Activated CD8-positive, alpha-beta T cell treated with anti-CD3 and anti-CD28 coated beads, Interleukin-2, amount 10 ng/mL, durations not matched to agents 7 days and 5 days (primary cell): ENCODE data around the gene SKIL. TPM values are rescaled to one million over a fixed set of nuclear protein-coding genes. Genes with fewer than 3 reads are reported as not detected.
"Not testable (repeated sequence)": the region's sequence is repeated elsewhere in the genome, so short reads cannot be mapped to it uniquely, and the experiment has no call there.

Source experiments
- ATAC-seq: fragments of 150-1000 bp; cut with Tn5 transposase; one replicate; pipeline ENCODE4 v1.10.0; 2021; ENCODE audit warnings: moderate library complexity
- CTCF ChIA-PET: fragments of 350-600 bp; sonication (Branson Sonifier 250); formaldehyde crosslinking; loops from one replicate; lab custom pipeline; 2021; ENCODE audit warnings: antibody characterized with exemption; lab: Charles Lee
- POLR2A ChIA-PET: fragments of 350-600 bp; sonication (Branson Sonifier 250); formaldehyde crosslinking; loops from one replicate; lab custom pipeline; 2021; ENCODE audit warnings: antibody characterized with exemption; lab: Charles Lee
- DNase-seq: peaks from one replicate; pipeline ENCODE4 v3.0.0-alpha.2; 2020
- H3K27ac Mint-ChIP-seq: one replicate; pipeline ENCODE4 v1.8.0; 2021; ENCODE audit warnings: mild to moderate bottlenecking, mixed read lengths
- H3K27me3 Mint-ChIP-seq: one replicate; pipeline ENCODE4 v1.8.0; 2021; ENCODE audit warnings: low read depth, mixed read lengths
- H3K36me3 Mint-ChIP-seq: one replicate; pipeline ENCODE4 v1.8.0; 2021; ENCODE audit warnings: low read depth, mixed read lengths
- H3K4me1 Mint-ChIP-seq: one replicate; pipeline ENCODE4 v1.8.0; 2021; ENCODE audit warnings: low read depth, mixed read lengths
- H3K4me3 Mint-ChIP-seq: one replicate; pipeline ENCODE4 v1.8.0; 2021; ENCODE audit warnings: mild to moderate bottlenecking, mixed read lengths
- H3K9me3 Mint-ChIP-seq: one replicate; pipeline ENCODE4 v1.8.0; 2022; ENCODE audit warnings: mixed read lengths; ENCODE audit not compliant: insufficient read depth
- total RNA-seq, 2 experiments: library from RNA; stranded (reverse); gene quantifications; one replicate each; pipeline ENCODE4 v1.2.3, GENCODE V29; 2021

SKIL gene
- total RNA-seq: 1 to 10 TPM; 6.7 to 6.9 TPM

GRCh38 chr3:170357176-170358041 lies at the start of gene SKIL:
SKIL (plus strand) TSS chr3:170357715; CDS start chr3:170360332, 2,617 bp downstream.
- POLR2A ChIA-PET: interaction anchor here (0.6 to 2.5 kb wide), 5 partner anchors 33 to 585 kb away, joined by 3 to 16 read pairs (median 5); partner anchors contain the start of genes MYNN, PHC3 and PRKCI
- Mint-ChIP-seq H3K9me3 (no peaks in the 10 kb centered on the region), H3K4me3 (peak within 1 kb of the TSS; percentile 83), H3K27me3 (peaks cover 14% of the 10 kb centered on the region), H3K27ac (peak within 1 kb of the TSS; percentile 92), H3K4me1 (peaks cover 36% of the 10 kb centered on the region), H3K36me3 (peaks cover 17% of the 10 kb centered on the region)
- ATAC-seq (peak; percentile 84), DNase-seq (peak; percentile 94)
- CTCF ChIA-PET: interaction anchor here (0.5 to 1.3 kb wide), 6 partner anchors 9 to 455 kb away, joined by 3 to 4 read pairs (median 3); no protein-coding TSS in a partner anchor

- DNase-seq (no peak), ATAC-seq (no peak)
- Mint-ChIP-seq H3K4me3 (no peak overlapping the region), H3K27ac (no peak overlapping the region), H3K36me3 (no peaks in the 10 kb centered on the region), H3K27me3 (no peaks in the 10 kb centered on the region), H3K4me1 (no peaks in the 10 kb centered on the region), H3K9me3 (no peaks in the 10 kb centered on the region)
- ChIA-PET CTCF (interaction anchor here (0.6 to 2.0 kb wide), 5 partner anchors 48 to 503 kb away, joined by 3 to 6 read pairs (median 5); no protein-coding TSS in a partner anchor), POLR2A (no interaction called here)
Observed at GRCh38 chr3:170309046-170309445, 48.5 kb upstream of the SKIL start.

- Mint-ChIP-seq H3K27me3 (peaks cover 5% of the 10 kb centered on the region), H3K4me1 (no peaks in the 10 kb centered on the region), H3K36me3 (no peaks in the 10 kb centered on the region), H3K27ac (no peak overlapping the region), H3K9me3 (no peaks in the 10 kb centered on the region), H3K4me3 (no peak overlapping the region)
- DNase-seq: no peak
- POLR2A ChIA-PET: no interaction called here
- CTCF ChIA-PET: interaction anchor here (1.3 kb wide), 1 partner anchor 96 kb away, joined by 4 read pairs; no protein-coding TSS in a partner anchor
- ATAC-seq: no peak
Observed at GRCh38 chr3:170317954-170318353, 39.6 kb upstream of the SKIL start.

GRCh38 chr3:170320461-170321121 lies 36.9 kb upstream of the SKIL start:
- Mint-ChIP-seq H3K9me3 (no peaks in the 10 kb centered on the region), H3K27me3 (peaks cover 11% of the 10 kb centered on the region), H3K4me3 (no peak overlapping the region), H3K27ac (no peak overlapping the region), H3K36me3 (no peaks in the 10 kb centered on the region), H3K4me1 (no peaks in the 10 kb centered on the region)
- DNase-seq (no peak), ATAC-seq (no peak)
- CTCF ChIA-PET: no interaction called here
- POLR2A ChIA-PET: no interaction called here

- DNase-seq: no peak
- no peaks in the 10 kb centered on the region for H3K36me3 Mint-ChIP-seq
- no peaks in the 10 kb centered on the region for H3K4me1 Mint-ChIP-seq
- H3K9me3 Mint-ChIP-seq: no peaks in the 10 kb centered on the region
- peaks cover 11% of the 10 kb centered on the region for H3K27me3 Mint-ChIP-seq
- ATAC-seq: no peak
- no peak overlapping the region for H3K27ac Mint-ChIP-seq
- no peak overlapping the region for H3K4me3 Mint-ChIP-seq
- POLR2A ChIA-PET: no interaction called here
- CTCF ChIA-PET: no interaction called here
Observed at GRCh38 chr3:170321321-170322034, 36.0 kb upstream of the SKIL start.

GRCh38 chr3:170322566-170323269 lies 34.8 kb upstream of the SKIL start:
- POLR2A ChIA-PET: no interaction called here
- H3K27me3 Mint-ChIP-seq: peaks cover 11% of the 10 kb centered on the region
- DNase-seq (no peak), ATAC-seq (no peak)
- H3K4me1 Mint-ChIP-seq: no peaks in the 10 kb centered on the region
- no peak overlapping the region for H3K27ac Mint-ChIP-seq
- no peaks in the 10 kb centered on the region for H3K9me3 Mint-ChIP-seq
- no peak overlapping the region for H3K4me3 Mint-ChIP-seq
- H3K36me3 Mint-ChIP-seq: no peaks in the 10 kb centered on the region
- CTCF ChIA-PET: no interaction called here

- Mint-ChIP-seq H3K4me3 (no peak overlapping the region), H3K4me1 (no peaks in the 10 kb centered on the region), H3K36me3 (no peaks in the 10 kb centered on the region), H3K27ac (no peak overlapping the region), H3K27me3 (peaks cover 11% of the 10 kb centered on the region), H3K9me3 (no peaks in the 10 kb centered on the region)
- DNase-seq (no peak), ATAC-seq (no peak)
- CTCF ChIA-PET: interaction anchor here (0.5 kb wide), 1 partner anchor 13 kb away, joined by 3 read pairs; no protein-coding TSS in a partner anchor
- POLR2A ChIA-PET: no interaction called here
Observed at GRCh38 chr3:170323331-170323730, 34.2 kb upstream of the SKIL start.

- DNase-seq (no peak), ATAC-seq (no peak)
- no peaks in the 10 kb centered on the region for H3K4me1 Mint-ChIP-seq
- no peaks in the 10 kb centered on the region for H3K9me3 Mint-ChIP-seq
- no peak overlapping the region for H3K4me3 Mint-ChIP-seq
- ChIA-PET CTCF (no interaction called here), POLR2A (interaction anchor here (0.6 kb wide), 1 partner anchor 33 kb away, joined by 5 read pairs; no protein-coding TSS in a partner anchor)
- no peaks in the 10 kb centered on the region for H3K36me3 Mint-ChIP-seq
- H3K27me3 Mint-ChIP-seq: peaks cover 11% of the 10 kb centered on the region
- H3K27ac Mint-ChIP-seq: no peak overlapping the region
Observed at GRCh38 chr3:170324962-170325361, 32.6 kb upstream of the SKIL start.

- Mint-ChIP-seq H3K4me3 (no peak overlapping the region), H3K36me3 (no peaks in the 10 kb centered on the region), H3K9me3 (no peaks in the 10 kb centered on the region), H3K4me1 (no peaks in the 10 kb centered on the region), H3K27ac (no peak overlapping the region), H3K27me3 (peaks cover 11% of the 10 kb centered on the region)
- ATAC-seq (no peak), DNase-seq (no peak)
- ChIA-PET CTCF (interaction anchor here (0.9 to 1.6 kb wide), 2 partner anchors 17 to 86 kb away, joined by 4 to 5 read pairs; no protein-coding TSS in a partner anchor), POLR2A (interaction anchor here (0.6 kb wide), 1 partner anchor 40 kb away, joined by 3 read pairs; no protein-coding TSS in a partner anchor)
Observed at GRCh38 chr3:170327040-170327808, 30.3 kb upstream of the SKIL start.

GRCh38 chr3:170327868-170328548 lies 29.5 kb upstream of the SKIL start:
- H3K27me3 Mint-ChIP-seq, ATAC-seq, H3K4me1 Mint-ChIP-seq, H3K9me3 Mint-ChIP-seq, H3K4me3 Mint-ChIP-seq, DNase-seq, H3K36me3 Mint-ChIP-seq, H3K27ac Mint-ChIP-seq: not testable (repeated sequence)
- POLR2A ChIA-PET: interaction anchor here (0.6 kb wide), 1 partner anchor 39 kb away, joined by 3 read pairs; no protein-coding TSS in a partner anchor
- CTCF ChIA-PET: interaction anchor here (0.9 to 1.6 kb wide), 2 partner anchors 17 to 86 kb away, joined by 4 to 5 read pairs; no protein-coding TSS in a partner anchor
